ENCODE measurements around the gene VWA1.
"Not testable (repeated sequence)": the region's sequence is repeated elsewhere in the genome, so short reads cannot be mapped to it uniquely, and the experiment has no call there.

The VWA1 gene

DNA sequence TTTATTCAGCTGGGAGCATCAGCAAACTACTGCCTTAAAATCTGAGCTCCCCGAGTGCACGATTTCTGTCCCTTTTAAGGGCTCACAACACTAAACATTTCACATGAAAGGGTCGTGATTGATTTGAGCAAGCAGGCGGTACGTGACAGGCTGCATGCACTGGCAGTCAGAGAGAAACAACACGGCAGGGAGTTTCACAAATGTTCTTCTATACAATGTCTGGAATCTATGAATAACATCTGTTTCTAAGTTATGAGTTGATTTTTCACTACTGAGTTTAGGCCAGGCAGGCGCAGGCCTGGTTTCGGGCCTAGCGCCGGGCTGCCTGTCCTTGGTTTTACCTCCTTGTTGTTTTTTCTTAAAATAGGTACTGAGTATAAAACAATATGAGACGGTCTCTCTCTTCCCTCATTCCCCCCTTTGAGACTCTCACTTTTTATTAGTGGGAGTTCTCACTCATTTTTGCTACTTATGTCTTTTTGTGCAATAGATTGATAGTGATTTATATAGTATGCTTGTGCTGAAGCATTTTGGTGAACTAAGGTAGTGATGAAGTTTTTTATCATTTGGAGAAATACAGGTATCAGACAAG lies 23.1 kb upstream of the VWA1 start:
- not testable (repeated sequence) for H3K9me3 Mint-ChIP-seq; H3K4me3 Mint-ChIP-seq; H3K4me1 Mint-ChIP-seq (ENCODE audit: low read depth); H3K27me3 Mint-ChIP-seq (ENCODE audit: low read depth); H3K27ac Mint-ChIP-seq; H3K36me3 Mint-ChIP-seq (ENCODE audit: low read depth); DNase-seq (ENCODE audit: low spot score)

DNA sequence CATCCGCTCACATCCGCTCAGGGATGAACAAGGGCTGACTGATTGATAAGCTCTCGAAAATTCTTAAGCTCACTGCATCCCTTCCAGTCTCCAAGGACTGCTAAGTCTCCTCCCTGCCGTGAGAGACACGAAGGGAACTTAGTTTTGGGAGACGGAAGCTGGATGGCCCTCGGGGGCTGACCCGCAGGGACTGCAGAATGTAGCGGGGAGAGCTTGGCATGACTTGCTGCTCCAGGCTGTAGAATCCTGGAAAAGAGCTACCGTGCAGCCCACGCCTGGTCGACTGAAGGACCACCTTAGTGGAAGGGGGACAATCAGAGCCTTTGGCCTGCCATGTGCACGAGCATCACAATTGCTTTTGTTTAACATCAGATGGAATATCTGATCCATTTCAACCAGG lies 19.7 kb upstream of the VWA1 start:
- no peak overlapping the region for H3K27ac Mint-ChIP-seq
- no peak overlapping the region for H3K4me3 Mint-ChIP-seq
- H3K36me3 Mint-ChIP-seq (ENCODE audit: low read depth) = peaks cover 2% of the 10 kb centered on the region
- peaks cover 3% of the 10 kb centered on the region for H3K9me3 Mint-ChIP-seq
- DNase-seq (ENCODE audit: low spot score) = no peak
- peaks cover 5% of the 10 kb centered on the region for H3K4me1 Mint-ChIP-seq (ENCODE audit: low read depth)
- H3K27me3 Mint-ChIP-seq (ENCODE audit: low read depth) = peaks cover 4% of the 10 kb centered on the region

DNA sequence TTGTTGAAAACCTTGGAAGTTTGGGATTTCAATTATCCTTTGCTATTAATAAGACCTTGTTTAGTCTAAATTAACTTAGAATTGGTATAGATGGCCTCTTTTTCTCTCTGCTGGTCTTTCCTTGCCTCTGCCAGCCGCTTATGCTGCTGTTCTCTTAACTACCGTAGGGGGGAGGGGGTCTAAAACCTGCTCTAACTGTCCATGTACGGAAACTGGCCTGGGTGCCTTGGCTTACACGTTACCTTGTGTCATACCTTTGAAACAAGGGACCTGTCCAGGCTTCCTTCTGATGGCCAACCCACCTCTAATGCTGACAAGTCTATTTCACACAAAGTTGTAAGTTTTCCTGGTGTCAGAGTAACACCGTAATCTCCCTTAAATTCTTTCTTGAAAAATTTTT lies 18.1 kb upstream of the VWA1 start:
- H3K9me3 Mint-ChIP-seq; H3K4me1 Mint-ChIP-seq (ENCODE audit: low read depth); H3K27ac Mint-ChIP-seq; DNase-seq (ENCODE audit: low spot score); H3K4me3 Mint-ChIP-seq; H3K36me3 Mint-ChIP-seq (ENCODE audit: low read depth); H3K27me3 Mint-ChIP-seq (ENCODE audit: low read depth): not testable (repeated sequence)

- DNase-seq (ENCODE audit: low spot score); H3K4me3 Mint-ChIP-seq; H3K36me3 Mint-ChIP-seq (ENCODE audit: low read depth); H3K9me3 Mint-ChIP-seq; H3K4me1 Mint-ChIP-seq (ENCODE audit: low read depth); H3K27ac Mint-ChIP-seq; H3K27me3 Mint-ChIP-seq (ENCODE audit: low read depth): not testable (repeated sequence)
Observed at GRCh38 chr1:1417825-1418463, 17.5 kb upstream of the VWA1 start.

DNA sequence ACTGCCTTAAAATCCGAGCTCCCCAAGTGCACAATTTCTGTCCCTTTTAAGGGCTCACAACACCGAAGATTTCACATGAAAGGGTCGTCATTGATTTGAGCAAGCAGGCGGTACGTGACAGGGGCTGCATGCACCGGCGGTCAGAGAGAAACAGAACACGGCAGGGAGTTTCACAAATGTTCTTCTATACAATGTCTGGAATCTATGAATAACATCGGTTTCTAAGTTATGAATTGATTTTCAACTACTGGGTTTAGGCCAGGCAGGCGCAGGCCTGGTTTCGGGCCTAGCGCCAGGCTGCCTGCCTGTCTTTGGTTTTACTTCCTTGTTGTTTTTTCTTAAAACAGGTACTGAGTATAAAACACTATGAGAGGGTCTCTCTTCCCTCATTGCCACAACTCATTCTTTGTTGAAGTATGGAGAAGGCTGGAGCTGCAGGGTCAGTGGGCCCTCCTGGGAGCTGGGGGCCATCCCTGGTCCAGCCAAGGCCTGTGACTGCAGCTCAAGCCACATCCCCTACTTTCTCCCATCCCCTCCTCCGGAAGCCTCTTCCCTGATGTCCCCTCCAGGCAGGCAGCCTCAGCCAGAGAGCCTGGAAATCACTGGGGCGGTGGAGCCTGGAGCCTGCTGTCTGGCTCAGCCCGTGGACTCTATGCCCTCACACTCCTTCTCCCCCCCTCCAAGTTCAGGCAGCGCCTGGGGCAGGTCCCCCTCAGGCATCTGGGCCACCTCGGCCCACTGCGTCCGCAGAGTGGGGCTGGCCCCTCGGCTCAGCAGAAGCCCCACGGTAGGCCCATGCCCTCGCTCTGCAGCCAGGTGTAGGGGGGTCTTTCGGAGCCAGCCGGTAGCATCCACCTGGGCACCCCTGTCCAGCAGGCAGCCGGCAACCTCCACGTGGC lies 16.8 kb upstream of the VWA1 start:
- DNase-seq (ENCODE audit: low spot score) = no peak
- no peaks in the 10 kb centered on the region for H3K9me3 Mint-ChIP-seq
- no peaks in the 10 kb centered on the region for H3K36me3 Mint-ChIP-seq (ENCODE audit: low read depth)
- H3K4me1 Mint-ChIP-seq (ENCODE audit: low read depth) = peaks cover 5% of the 10 kb centered on the region
- no peak overlapping the region for H3K4me3 Mint-ChIP-seq
- H3K27ac Mint-ChIP-seq = no peak overlapping the region
- H3K27me3 Mint-ChIP-seq (ENCODE audit: low read depth) = peaks cover 4% of the 10 kb centered on the region

- Mint-ChIP-seq H3K27me3 (ENCODE audit: low read depth) (peaks cover 4% of the 10 kb centered on the region), H3K4me1 (ENCODE audit: low read depth) (peaks cover 5% of the 10 kb centered on the region), H3K9me3 (no peaks in the 10 kb centered on the region), H3K27ac (no peak overlapping the region), H3K36me3 (ENCODE audit: low read depth) (no peaks in the 10 kb centered on the region), H3K4me3 (no peak overlapping the region)
- DNase-seq (ENCODE audit: low spot score) = no peak
Observed at GRCh38 chr1:1419363-1419812, 16.1 kb upstream of the VWA1 start.

DNA sequence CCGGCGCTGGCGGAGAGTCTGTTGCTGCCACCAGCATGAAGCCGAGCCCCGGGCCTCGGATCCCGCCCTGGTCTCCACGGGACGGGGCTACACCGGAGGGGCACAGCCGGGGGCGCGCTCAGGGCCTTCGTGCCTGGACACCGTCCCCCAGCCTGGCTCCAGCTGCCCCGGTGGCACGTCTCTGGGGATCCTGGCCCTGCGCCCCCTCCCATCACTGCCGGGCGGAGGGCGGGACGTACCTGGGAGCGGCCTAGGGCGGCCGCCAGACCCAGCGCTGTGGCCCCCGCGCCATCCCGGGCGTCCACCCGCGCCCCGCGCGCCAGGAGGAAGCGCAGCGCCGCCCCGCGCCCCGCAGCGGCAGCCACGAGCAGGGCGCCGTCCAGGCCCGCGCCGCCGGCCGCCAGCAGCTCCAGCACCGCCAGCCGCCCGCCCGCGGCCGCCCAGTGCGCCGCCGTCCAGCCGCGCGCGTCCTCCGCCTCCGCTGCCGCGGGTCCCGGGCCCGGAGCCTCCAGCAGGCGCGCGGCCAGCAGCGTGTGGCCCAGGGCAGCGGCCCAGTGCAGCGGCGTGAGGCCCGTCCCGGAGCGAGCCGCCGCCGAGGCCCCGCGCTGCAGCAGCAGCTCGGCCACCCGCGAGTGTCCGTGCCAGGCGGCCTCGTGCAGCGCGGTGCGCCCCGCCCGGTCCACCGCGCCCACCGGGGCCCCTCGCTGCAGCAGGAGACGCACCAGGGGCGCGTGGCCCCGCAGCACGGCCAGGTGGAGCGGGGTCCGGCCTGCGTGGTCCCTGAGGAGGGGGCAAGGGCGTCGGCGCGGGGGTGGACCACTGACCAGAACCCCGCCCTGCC lies 15.5 kb upstream of the VWA1 start:
- H3K4me3 Mint-ChIP-seq = no peak overlapping the region
- H3K4me1 Mint-ChIP-seq (ENCODE audit: low read depth) = peaks cover 5% of the 10 kb centered on the region
- H3K27me3 Mint-ChIP-seq (ENCODE audit: low read depth) = peaks cover 7% of the 10 kb centered on the region
- no peaks in the 10 kb centered on the region for H3K36me3 Mint-ChIP-seq (ENCODE audit: low read depth)
- no peaks in the 10 kb centered on the region for H3K9me3 Mint-ChIP-seq
- DNase-seq (ENCODE audit: low spot score) = no peak
- H3K27ac Mint-ChIP-seq = no peak overlapping the region

GRCh38 chr1:1420654-1421141 lies 14.8 kb upstream of the VWA1 start:
- DNase-seq (ENCODE audit: low spot score) = no peak
- no peak overlapping the region for H3K27ac Mint-ChIP-seq
- peaks cover 5% of the 10 kb centered on the region for H3K4me1 Mint-ChIP-seq (ENCODE audit: low read depth)
- no peaks in the 10 kb centered on the region for H3K36me3 Mint-ChIP-seq (ENCODE audit: low read depth)
- H3K9me3 Mint-ChIP-seq = no peaks in the 10 kb centered on the region
- peaks cover 10% of the 10 kb centered on the region for H3K27me3 Mint-ChIP-seq (ENCODE audit: low read depth)
- no peak overlapping the region for H3K4me3 Mint-ChIP-seq

- Mint-ChIP-seq H3K27me3 (ENCODE audit: low read depth) (peaks cover 10% of the 10 kb centered on the region), H3K4me3 (no peak within 1 kb of the TSS), H3K27ac (no peak within 1 kb of the TSS), H3K36me3 (ENCODE audit: low read depth) (no peaks in the 10 kb centered on the region), H3K4me1 (ENCODE audit: low read depth) (peaks cover 5% of the 10 kb centered on the region), H3K9me3 (no peaks in the 10 kb centered on the region)
- no peak for DNase-seq (ENCODE audit: low spot score)
Observed at GRCh38 chr1:1421147-1421906, 14.2 kb upstream of the VWA1 start, which contains the start of gene ANKRD65. ANKRD65 (minus strand) TSS chr1:1421276; CDS start chr1:1421005, 271 bp downstream.

DNA sequence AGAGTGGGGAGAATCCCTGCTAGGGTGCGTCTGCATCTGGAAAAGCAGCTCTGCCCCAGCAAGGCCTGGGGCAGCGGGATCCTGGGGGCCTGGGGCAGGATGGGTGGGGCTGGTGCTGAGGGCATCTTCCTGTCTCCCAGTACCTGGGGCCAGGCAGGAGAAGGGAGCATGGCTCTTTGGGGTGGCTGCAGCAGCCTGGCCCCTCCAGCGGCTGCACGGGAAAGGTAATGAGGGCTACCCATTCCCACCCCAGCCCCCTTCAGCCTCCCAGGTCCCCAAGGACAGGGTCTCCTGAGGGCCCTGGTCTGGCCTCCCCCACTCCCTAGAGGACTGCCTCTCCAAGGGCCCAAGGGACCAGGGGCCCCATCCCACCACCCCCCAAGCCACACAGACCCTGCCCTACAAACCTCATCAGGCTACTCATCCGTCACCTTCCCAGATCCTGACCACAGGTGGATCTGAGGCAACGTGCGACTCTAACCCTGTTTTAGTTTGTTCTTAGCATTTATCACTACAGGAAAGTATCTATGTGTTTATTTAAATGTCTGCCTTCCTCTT lies 13.5 kb upstream of the VWA1 start:
- no peaks in the 10 kb centered on the region for H3K36me3 Mint-ChIP-seq (ENCODE audit: low read depth)

GRCh38 chr1:1422465-1423244 lies 12.8 kb upstream of the VWA1 start:
- Mint-ChIP-seq H3K27me3 (ENCODE audit: low read depth) (peaks cover 12% of the 10 kb centered on the region), H3K36me3 (ENCODE audit: low read depth) (no peaks in the 10 kb centered on the region), H3K27ac (no peak overlapping the region), H3K4me3 (no peak overlapping the region), H3K4me1 (ENCODE audit: low read depth) (peaks cover 4% of the 10 kb centered on the region), H3K9me3 (no peaks in the 10 kb centered on the region)
- no peak for DNase-seq (ENCODE audit: low spot score)

More for the DNA sequence above, 13.5 kb upstream of the VWA1 start:
- Mint-ChIP-seq H3K27me3 (ENCODE audit: low read depth) (peaks cover 12% of the 10 kb centered on the region), H3K9me3 (no peaks in the 10 kb centered on the region), H3K27ac (no peak overlapping the region), H3K4me1 (ENCODE audit: low read depth) (peaks cover 5% of the 10 kb centered on the region), H3K4me3 (no peak overlapping the region)
- DNase-seq (ENCODE audit: low spot score) = no peak

GRCh38 chr1:1423245-1423597 lies 12.3 kb upstream of the VWA1 start:
- no peaks in the 10 kb centered on the region for H3K9me3 Mint-ChIP-seq
- no peak overlapping the region for H3K4me3 Mint-ChIP-seq
- H3K36me3 Mint-ChIP-seq (ENCODE audit: low read depth) = no peaks in the 10 kb centered on the region
- H3K4me1 Mint-ChIP-seq (ENCODE audit: low read depth) = peaks cover 2% of the 10 kb centered on the region
- H3K27ac Mint-ChIP-seq = no peak overlapping the region
- peaks cover 12% of the 10 kb centered on the region for H3K27me3 Mint-ChIP-seq (ENCODE audit: low read depth)
- no peak for DNase-seq (ENCODE audit: low spot score)

Measured in T-helper 2 cell treated with Interferon-gamma antibody and Interleukin-4, amounts not matched to agents 5 μg/mL and 100 μg/mL, for 36 hours (primary cell).